Uterus (tissue), 2 donors: ENCODE measurements around the gene PTCD1.

Source experiments
- POLR2A ChIP-seq, 2 donors: fragments of 450-650 bp; IDR thresholded peaks; one replicate each; pipeline ENCODE4 v1.6.1; 2016; ENCODE audit warnings: antibody characterized with exemption in 2 of 2, mild to moderate bottlenecking in 1 of 2, moderate library complexity in 1 of 2
- TF ChIP-seq, protein P1 (sequence below), 4 experiments: fragments of 200-600 bp in 2 of 4; fragments of 450-650 bp in 2 of 4; sonication (generic) in 2 of 4; IDR thresholded peaks; one replicate each; pipeline ENCODE4 v1.5.1; 2016 to 2019; ENCODE audit warnings: antibody characterized with exemption in 4 of 4, mild to moderate bottlenecking in 2 of 4, moderate library complexity in 1 of 4

DNA sequence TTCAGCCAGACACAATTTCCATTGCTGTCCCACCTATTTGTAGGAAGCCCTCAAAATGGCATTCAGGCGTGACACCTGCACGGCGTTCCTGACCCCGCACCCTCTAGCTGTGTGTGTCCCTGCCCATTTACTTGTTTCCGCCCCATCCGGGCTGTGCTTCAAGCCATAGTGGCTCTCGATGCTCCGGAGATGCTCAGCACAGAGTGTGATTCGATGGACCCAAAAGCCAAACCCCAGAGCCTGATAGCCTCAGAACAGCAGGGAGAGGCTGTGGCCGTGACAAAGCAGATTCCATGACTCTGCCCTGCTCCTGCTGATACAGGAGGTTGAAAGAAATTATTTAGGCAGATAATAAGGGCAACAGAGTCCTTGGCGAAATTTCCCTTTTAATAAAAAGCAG lies 16.4 kb downstream of the PTCD1 start:
- TF ChIP-seq, protein P1, sequence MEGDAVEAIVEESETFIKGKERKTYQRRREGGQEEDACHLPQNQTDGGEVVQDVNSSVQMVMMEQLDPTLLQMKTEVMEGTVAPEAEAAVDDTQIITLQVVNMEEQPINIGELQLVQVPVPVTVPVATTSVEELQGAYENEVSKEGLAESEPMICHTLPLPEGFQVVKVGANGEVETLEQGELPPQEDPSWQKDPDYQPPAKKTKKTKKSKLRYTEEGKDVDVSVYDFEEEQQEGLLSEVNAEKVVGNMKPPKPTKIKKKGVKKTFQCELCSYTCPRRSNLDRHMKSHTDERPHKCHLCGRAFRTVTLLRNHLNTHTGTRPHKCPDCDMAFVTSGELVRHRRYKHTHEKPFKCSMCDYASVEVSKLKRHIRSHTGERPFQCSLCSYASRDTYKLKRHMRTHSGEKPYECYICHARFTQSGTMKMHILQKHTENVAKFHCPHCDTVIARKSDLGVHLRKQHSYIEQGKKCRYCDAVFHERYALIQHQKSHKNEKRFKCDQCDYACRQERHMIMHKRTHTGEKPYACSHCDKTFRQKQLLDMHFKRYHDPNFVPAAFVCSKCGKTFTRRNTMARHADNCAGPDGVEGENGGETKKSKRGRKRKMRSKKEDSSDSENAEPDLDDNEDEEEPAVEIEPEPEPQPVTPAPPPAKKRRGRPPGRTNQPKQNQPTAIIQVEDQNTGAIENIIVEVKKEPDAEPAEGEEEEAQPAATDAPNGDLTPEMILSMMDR (IDR thresholded peaks at IDR 0.05): no peak
- no peak for TF ChIP-seq POLR2A (IDR thresholded peaks at IDR 0.05)
